ENCODE data around the gene CENPX. TPM values are rescaled to one million over a fixed set of nuclear protein-coding genes. Genes with fewer than 3 reads are reported as not detected.
A peak's percentile ranks its signal among the peaks of the same experiment; 100 is the strongest.

CENPX gene
- total and polyA plus RNA-seq, 9 donors: 33.4 to 44.8 (median 38.7) TPM

- H3K27me3 ChIP-seq (ENCODE audit: control insufficient read depth, insufficient read depth, low read length): no peaks in the 10 kb centered on the region
- peak; percentile 59 for DNase-seq
- H3K36me3 ChIP-seq (ENCODE audit: control insufficient read depth, insufficient read depth, low read length): peaks cover 18% of the 10 kb centered on the region
- no peak overlapping the region for H3K27ac ChIP-seq (ENCODE audit: low read length)
- H3K4me3 ChIP-seq (ENCODE audit: low read length): no peak overlapping the region
- H3K9me3 ChIP-seq (replicated peaks; ENCODE audit: control insufficient read depth, low read depth, low read length): no peaks in the 10 kb centered on the region
- WGBS (ENCODE audit: insufficient coverage): 38% methylated on average over 6 of the region's 14 CpGs
- H3K4me1 ChIP-seq (ENCODE audit: control insufficient read depth, insufficient read depth, low read length): peaks cover 51% of the 10 kb centered on the region
These were observed 23.8 kb downstream of the CENPX start for GRCh38 chr17:81998691-81999438.

DNA sequence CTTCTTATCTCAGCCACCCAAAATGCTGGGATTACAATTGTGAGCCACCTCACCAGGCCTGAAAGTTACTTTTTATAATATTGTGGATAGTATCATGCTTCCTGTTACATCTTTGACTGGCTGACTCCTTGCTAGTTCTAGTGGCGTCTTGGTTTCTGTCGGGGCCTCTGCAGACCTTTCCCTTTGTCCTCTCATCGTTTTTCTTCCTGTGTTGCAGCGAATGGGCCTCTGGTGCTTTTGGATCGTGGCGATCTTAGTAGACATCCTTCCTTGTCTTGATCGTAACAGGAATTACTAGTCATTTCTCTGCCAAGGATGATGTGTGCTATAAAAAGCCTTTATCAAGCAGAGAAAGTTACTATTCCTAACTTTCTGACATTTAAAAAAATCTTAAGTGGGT is 24.5 kb downstream of the CENPX start:
- Histone ChIP-seq H3K4me1 (ENCODE audit: control insufficient read depth, insufficient read depth, low read length) (peaks cover 51% of the 10 kb centered on the region), H3K27ac (ENCODE audit: low read length) (no peak overlapping the region), H3K27me3 (ENCODE audit: control insufficient read depth, insufficient read depth, low read length) (no peaks in the 10 kb centered on the region), H3K4me3 (ENCODE audit: low read length) (no peak overlapping the region), H3K9me3 (replicated peaks; ENCODE audit: control insufficient read depth, low read depth, low read length) (no peaks in the 10 kb centered on the region), H3K36me3 (ENCODE audit: control insufficient read depth, insufficient read depth, low read length) (peaks cover 21% of the 10 kb centered on the region)
- 4% methylated on average over 3 of the region's 7 CpGs for WGBS (ENCODE audit: insufficient coverage)
- DNase-seq: no peak

DNA sequence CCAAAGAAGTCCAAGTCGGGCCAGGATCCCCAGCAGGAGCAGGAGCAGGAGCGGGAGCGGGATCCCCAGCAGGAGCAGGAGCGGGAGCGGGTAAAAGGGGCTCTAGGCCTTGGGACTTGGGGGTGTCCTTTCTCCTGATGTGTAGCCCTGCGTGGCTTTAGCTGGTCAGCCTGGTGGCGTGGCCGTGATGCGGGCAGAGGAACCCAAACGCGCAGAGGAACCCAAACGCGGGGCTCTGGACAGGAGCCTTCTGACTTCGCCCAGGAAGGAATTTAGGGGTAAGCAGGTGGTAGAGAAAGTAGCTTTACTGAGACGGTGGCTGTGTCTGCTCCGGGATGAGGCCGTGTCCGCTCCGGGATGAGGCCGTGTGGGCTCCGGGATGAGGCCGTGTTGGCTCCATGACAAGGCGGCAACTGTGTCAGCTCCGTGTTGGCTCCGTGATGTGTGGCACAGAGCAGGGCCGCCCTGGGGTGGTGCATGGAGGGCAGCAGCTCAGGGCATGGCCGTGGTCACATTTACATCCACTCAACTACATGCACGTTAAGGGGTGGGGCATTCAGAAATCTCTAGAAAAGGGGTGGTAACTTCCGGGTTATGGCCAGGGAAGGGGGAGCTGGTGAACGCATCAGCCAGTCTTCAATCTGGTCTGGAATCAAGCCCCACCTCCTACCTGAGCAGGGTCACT is 25.8 kb downstream of the CENPX start:
- WGBS (ENCODE audit: insufficient coverage): 91% methylated on average over 23 of the region's 30 CpGs
- no peak for DNase-seq
- Histone ChIP-seq H3K4me3 (ENCODE audit: low read length) (no peak overlapping the region), H3K36me3 (ENCODE audit: control insufficient read depth, insufficient read depth, low read length) (peaks cover 21% of the 10 kb centered on the region), H3K27me3 (ENCODE audit: control insufficient read depth, insufficient read depth, low read length) (no peaks in the 10 kb centered on the region), H3K27ac (ENCODE audit: low read length) (no peak overlapping the region), H3K4me1 (ENCODE audit: control insufficient read depth, insufficient read depth, low read length) (peaks cover 63% of the 10 kb centered on the region), H3K9me3 (replicated peaks; ENCODE audit: control insufficient read depth, low read depth, low read length) (no peaks in the 10 kb centered on the region)

DNA sequence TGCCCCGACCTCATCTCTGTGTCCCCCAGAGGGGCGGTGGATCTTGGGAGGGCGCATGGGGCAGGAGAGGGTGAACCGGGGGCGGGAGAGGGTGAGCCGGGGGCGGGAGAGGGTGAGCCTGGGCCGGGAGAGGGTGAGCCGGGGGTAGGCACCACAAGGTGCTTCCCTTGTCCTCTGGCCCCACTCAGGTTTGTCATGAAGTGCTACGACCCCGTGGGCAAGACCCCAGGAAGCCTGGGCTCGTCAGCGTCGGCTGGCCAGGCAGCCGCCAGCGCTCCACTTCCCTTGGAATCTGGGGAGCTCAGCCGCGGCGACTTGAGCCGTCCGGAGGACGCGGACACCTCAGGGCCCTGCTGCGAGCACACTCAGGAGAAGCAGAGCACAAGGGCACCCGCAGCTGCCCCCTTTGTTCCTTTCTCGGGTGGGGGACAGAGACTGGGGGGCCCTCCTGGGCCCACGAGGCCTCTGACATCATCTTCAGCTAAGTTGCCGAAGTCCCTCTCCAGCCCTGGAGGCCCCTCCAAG is 26.4 kb downstream of the CENPX start:
- H3K36me3 ChIP-seq (ENCODE audit: control insufficient read depth, insufficient read depth, low read length): peaks cover 21% of the 10 kb centered on the region
- no peaks in the 10 kb centered on the region for H3K27me3 ChIP-seq (ENCODE audit: control insufficient read depth, insufficient read depth, low read length)

GRCh38 chr17:81995463-81996231 is 27.0 kb downstream of the CENPX start:
- Histone ChIP-seq H3K27me3 (ENCODE audit: control insufficient read depth, insufficient read depth, low read length) (no peaks in the 10 kb centered on the region), H3K4me1 (ENCODE audit: control insufficient read depth, insufficient read depth, low read length) (peaks cover 63% of the 10 kb centered on the region), H3K27ac (ENCODE audit: low read length) (no peak overlapping the region), H3K4me3 (ENCODE audit: low read length) (no peak overlapping the region), H3K9me3 (replicated peaks; ENCODE audit: control insufficient read depth, low read depth, low read length) (no peaks in the 10 kb centered on the region), H3K36me3 (ENCODE audit: control insufficient read depth, insufficient read depth, low read length) (peaks cover 22% of the 10 kb centered on the region)
- WGBS (ENCODE audit: insufficient coverage): 93% methylated on average over 29 of the region's 29 CpGs
- no peak for DNase-seq

More for the DNA sequence above, 26.4 kb downstream of the CENPX start:
- no peak overlapping the region for H3K4me3 ChIP-seq (ENCODE audit: low read length)
- no peak for DNase-seq
- H3K27ac ChIP-seq (ENCODE audit: low read length): no peak overlapping the region
- 86% methylated on average over 20 of the region's 28 CpGs for WGBS (ENCODE audit: insufficient coverage)
- no peaks in the 10 kb centered on the region for H3K9me3 ChIP-seq (replicated peaks; ENCODE audit: control insufficient read depth, low read depth, low read length)
- H3K4me1 ChIP-seq (ENCODE audit: control insufficient read depth, insufficient read depth, low read length): peaks cover 63% of the 10 kb centered on the region

- H3K27ac ChIP-seq (ENCODE audit: low read length): no peak overlapping the region
- no peaks in the 10 kb centered on the region for H3K27me3 ChIP-seq (ENCODE audit: control insufficient read depth, insufficient read depth, low read length)
- WGBS (ENCODE audit: insufficient coverage): 90% methylated on average over 23 of the region's 39 CpGs
- no peaks in the 10 kb centered on the region for H3K9me3 ChIP-seq (replicated peaks; ENCODE audit: control insufficient read depth, low read depth, low read length)
- peaks cover 28% of the 10 kb centered on the region for H3K36me3 ChIP-seq (ENCODE audit: control insufficient read depth, insufficient read depth, low read length)
- no peak for DNase-seq
- peaks cover 58% of the 10 kb centered on the region for H3K4me1 ChIP-seq (ENCODE audit: control insufficient read depth, insufficient read depth, low read length)
- H3K4me3 ChIP-seq (ENCODE audit: low read length): no peak overlapping the region
These were observed 27.9 kb downstream of the CENPX start for GRCh38 chr17:81994593-81995462.

DNA sequence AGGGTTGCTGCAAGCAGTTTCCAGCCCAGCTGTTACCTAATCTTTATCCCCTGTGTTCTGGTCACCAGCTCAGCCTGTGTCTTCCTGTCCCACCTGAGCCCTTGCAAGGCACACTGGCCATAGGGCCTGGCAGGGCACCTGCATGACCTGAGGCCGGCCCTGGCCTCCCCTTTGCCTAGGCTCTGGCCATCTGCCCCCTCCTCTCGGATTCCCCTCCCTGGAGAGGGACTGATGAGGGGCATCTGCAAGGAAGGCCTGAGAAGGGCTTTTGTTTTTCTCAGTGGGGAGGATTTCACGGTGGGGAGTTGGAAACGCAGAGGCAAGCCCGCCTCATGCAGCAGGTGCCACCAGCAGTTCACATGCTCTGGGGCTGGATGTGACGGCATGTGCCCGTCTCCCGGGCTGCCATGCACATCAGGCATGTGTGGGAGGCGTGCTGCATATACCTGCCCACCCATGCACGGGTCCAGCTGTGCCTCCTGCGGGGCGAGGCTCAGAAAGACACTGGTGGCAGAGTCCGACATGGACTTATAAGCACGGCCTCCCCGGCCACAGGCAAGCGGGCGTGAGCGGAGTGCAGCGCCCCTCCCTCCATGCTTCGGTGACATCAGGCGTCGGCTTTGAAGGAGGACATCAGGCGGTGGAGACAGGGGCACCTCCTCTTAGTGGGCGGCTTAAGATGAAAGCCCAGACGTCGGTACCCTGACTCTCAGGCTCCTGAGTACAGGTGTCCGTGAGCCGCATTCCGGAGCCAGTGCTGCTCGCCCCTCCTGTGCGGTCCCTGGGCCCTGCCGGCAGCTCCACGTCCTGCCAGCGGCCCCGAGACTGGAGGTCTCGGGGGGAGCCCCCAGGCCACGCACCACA is 28.7 kb downstream of the CENPX start:
- H3K4me3 ChIP-seq (ENCODE audit: low read length): no peak overlapping the region
- H3K4me1 ChIP-seq (ENCODE audit: control insufficient read depth, insufficient read depth, low read length): peaks cover 56% of the 10 kb centered on the region
- no peaks in the 10 kb centered on the region for H3K9me3 ChIP-seq (replicated peaks; ENCODE audit: control insufficient read depth, low read depth, low read length)
- DNase-seq: no peak
- 87% methylated on average over 34 of the region's 37 CpGs for WGBS (ENCODE audit: insufficient coverage)
- H3K27ac ChIP-seq (ENCODE audit: low read length): no peak overlapping the region
- H3K27me3 ChIP-seq (ENCODE audit: control insufficient read depth, insufficient read depth, low read length): no peaks in the 10 kb centered on the region
- H3K36me3 ChIP-seq (ENCODE audit: control insufficient read depth, insufficient read depth, low read length): peaks cover 32% of the 10 kb centered on the region

DNA sequence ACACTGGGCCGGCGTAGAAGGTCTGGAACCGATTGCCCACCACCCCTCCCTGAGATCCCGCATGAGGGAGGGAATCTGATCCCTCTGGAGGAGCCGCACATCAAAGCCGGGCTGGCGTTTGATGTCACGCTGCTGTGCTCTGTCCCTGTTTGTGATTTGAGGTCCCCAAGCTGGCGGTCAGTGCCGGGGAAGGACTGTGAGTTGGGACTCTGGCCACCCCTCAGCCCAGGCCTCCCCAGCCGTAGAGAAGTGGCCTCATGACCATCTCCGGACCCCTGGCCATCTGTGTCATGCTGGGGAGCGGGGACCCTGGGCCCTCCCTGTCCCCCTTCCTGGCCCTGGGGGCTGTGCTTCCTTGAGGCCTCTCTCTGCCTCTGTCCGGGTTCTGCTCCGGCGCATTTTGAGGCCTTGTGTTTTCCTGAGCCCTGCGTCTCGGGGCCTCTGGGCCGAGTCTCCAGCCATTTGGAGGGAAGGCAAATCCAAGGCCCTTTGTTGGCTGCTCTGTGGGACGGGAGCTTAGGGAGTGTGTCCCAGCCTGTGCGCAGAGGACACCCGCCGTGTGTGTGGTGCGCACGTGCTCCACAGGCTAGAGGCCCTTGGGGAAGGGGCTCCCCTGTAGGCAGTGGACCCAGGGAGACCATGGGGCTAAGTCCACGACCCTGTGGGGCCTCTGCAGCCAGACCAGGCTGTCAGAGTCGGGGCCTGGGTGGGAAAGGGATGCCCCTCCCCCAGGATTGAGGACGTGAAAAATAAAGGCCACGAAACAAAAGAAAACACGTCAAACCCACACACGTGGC is 30.2 kb downstream of the CENPX start:
- WGBS (ENCODE audit: insufficient coverage): 33% methylated on average over 27 of the region's 31 CpGs
- peaks cover 52% of the 10 kb centered on the region for H3K4me1 ChIP-seq (ENCODE audit: control insufficient read depth, insufficient read depth, low read length)
- no peaks in the 10 kb centered on the region for H3K9me3 ChIP-seq (replicated peaks; ENCODE audit: control insufficient read depth, low read depth, low read length)
- peak; percentile 54 for DNase-seq
- H3K27ac ChIP-seq (ENCODE audit: low read length): peak overlapping the region; percentile 88
- no peak overlapping the region for H3K4me3 ChIP-seq (ENCODE audit: low read length)
- H3K27me3 ChIP-seq (ENCODE audit: control insufficient read depth, insufficient read depth, low read length): no peaks in the 10 kb centered on the region
- H3K36me3 ChIP-seq (ENCODE audit: control insufficient read depth, insufficient read depth, low read length): peaks cover 37% of the 10 kb centered on the region

All from muscle of leg (tissue), 11 donors.